Sigmoid colon (tissue), 7 donors: ENCODE results near the gene ZSCAN2. TPM values are rescaled to one million over a fixed set of nuclear protein-coding genes. Genes with fewer than 3 reads are reported as not detected.

Experiments
- DNase-seq: peaks from one replicate; pipeline ENCODE4 v3.0.0-alpha.2; 2019
- H3K27ac ChIP-seq, 4 donors: fragments of 200-600 bp; sonication (generic); one replicate each; pipeline ENCODE4 v1.5.1; 2016 to 2019; ENCODE audit warnings: mild to moderate bottlenecking in 1 of 4
- H3K27me3 ChIP-seq, 3 donors: fragments of 200-600 bp; sonication (generic); one replicate each; pipeline ENCODE4 v1.5.1; 2019; ENCODE audit warnings: mild to moderate bottlenecking in 1 of 3
- H3K36me3 ChIP-seq, 4 donors: fragments of 200-600 bp; sonication (generic); one replicate each; pipeline ENCODE4 v1.5.1; 2016 to 2019
- H3K4me1 ChIP-seq, 4 donors: fragments of 200-600 bp; sonication (generic); one replicate each; pipeline ENCODE4 v1.5.1; 2017 to 2019
- H3K4me3 ChIP-seq, 4 donors: fragments of 200-600 bp; sonication (generic); one replicate each; pipeline ENCODE4 v1.5.1; 2017 to 2019; ENCODE audit warnings: mild to moderate bottlenecking in 2 of 4, moderate library complexity in 1 of 4
- H3K9me3 ChIP-seq, 4 donors: fragments of 200-600 bp in 3 of 4; sonication (generic) in 3 of 4; one replicate each; pipeline versions ENCODE4 v1.5.1 to v1.6.1; 2013 to 2019
- EP300 ChIP-seq, 4 donors: sonication (generic); formaldehyde crosslinking; IDR thresholded peaks; one replicate each; pipeline ENCODE4 v1.6.1; 2017; ENCODE audit warnings: antibody characterized with exemption in 4 of 4
- POLR2A ChIP-seq, 2 donors: fragments of 450-650 bp; IDR thresholded peaks; one replicate each; pipeline ENCODE4 v1.6.1; 2016; ENCODE audit warnings: antibody characterized with exemption in 2 of 2, mild to moderate bottlenecking in 2 of 2, moderate library complexity in 2 of 2
- POLR2AphosphoS5 ChIP-seq, 4 donors: sonication (generic); formaldehyde crosslinking; IDR thresholded peaks; one replicate each; pipeline ENCODE4 v1.6.1; 2017; ENCODE audit warnings: antibody characterized with exemption in 4 of 4
- WGBS, 2 donors: extraction: QIAGEN DNeasy Blood & Tissue Kit; methylation state at CpG; one replicate each; pipeline ENCODE4 v1.1.7; 2013; 5-methylcytosine and 5-hydroxymethylcytosine counted together
- intact Hi-C: fragments of 100-400 bp; cut with DNase I; formaldehyde crosslinking; loops from one replicate; pipeline ENCODE4 v1.15.1; 2023
- polyA plus RNA-seq, 3 donors: library from polyadenylated mRNA; stranded (reverse); fragments of 200-250 nt; gene quantifications; one replicate each; pipeline ENCODE4 v1.2.3, GENCODE V29; 2013
- total RNA-seq, 4 donors: library from RNA; depleted of rRNA; stranded (reverse); fragments of >200 nt; gene quantifications; one replicate each; pipeline ENCODE4 v1.1.0, GENCODE V29; 2016
- TF ChIP-seq, protein P1 (sequence below), 4 experiments: fragments of 450-650 bp in 3 of 4; fragments of 200-600 bp in 1 of 4; IDR thresholded peaks; one replicate each; pipeline ENCODE4 v1.5.1; 2016 to 2019; ENCODE audit warnings: antibody characterized with exemption in 4 of 4, mild to moderate bottlenecking in 3 of 4, moderate library complexity in 2 of 4
- donor health status: healthy with polysubstance abuse.
- donor health status: Bipolar disorder and iron deficiency.
- donor health status: healthy.

The ZSCAN2 gene
- total and polyA plus RNA-seq, 7 donors: 2.4 to 17.0 (median 5.4) TPM

DNA sequence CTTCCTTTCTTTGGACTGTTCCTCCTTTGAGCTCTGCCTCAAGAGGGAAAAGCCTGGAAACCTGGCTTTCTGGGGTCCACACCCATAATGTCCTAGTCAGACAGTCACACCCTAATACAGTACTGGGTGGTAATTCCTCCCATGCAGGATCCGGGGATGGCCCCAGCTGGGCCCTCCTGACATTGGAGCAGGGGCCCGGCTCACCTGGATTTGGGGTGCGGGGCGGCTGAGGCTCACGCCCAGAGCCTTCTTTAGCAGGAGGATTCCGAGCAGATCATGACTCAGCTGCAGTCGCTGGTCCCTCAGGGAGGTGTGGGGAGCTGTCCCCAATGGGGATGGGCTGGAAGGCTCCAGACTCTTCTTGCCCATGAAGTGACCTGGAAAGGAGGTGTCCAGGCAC, 56.2 kb downstream of the ZSCAN2 start:
- Histone ChIP-seq H3K4me3 (no peak overlapping the region), H3K27ac (no peak overlapping the region), H3K4me1 (peaks cover 0 to 46% (median 33%) of the 10 kb centered on the region in 4 donors), H3K9me3 (no peaks in the 10 kb centered on the region), H3K36me3 (peaks cover 0 to 8% (median 2%) of the 10 kb centered on the region in 4 donors), H3K27me3 (no peaks in the 10 kb centered on the region)
- intact Hi-C loops: loop anchor here (2.0 to 5.0 kb wide), 3 partner anchors 45 to 220 kb away; no protein-coding TSS in a partner anchor
- DNase-seq: no peak
- TF ChIP-seq POLR2A (IDR thresholded peaks at IDR 0.05): no peak
- no peak for TF ChIP-seq POLR2AphosphoS5 (IDR thresholded peaks at IDR 0.05)
- no peak for TF ChIP-seq EP300 (IDR thresholded peaks at IDR 0.05)
- TF ChIP-seq, protein P1, sequence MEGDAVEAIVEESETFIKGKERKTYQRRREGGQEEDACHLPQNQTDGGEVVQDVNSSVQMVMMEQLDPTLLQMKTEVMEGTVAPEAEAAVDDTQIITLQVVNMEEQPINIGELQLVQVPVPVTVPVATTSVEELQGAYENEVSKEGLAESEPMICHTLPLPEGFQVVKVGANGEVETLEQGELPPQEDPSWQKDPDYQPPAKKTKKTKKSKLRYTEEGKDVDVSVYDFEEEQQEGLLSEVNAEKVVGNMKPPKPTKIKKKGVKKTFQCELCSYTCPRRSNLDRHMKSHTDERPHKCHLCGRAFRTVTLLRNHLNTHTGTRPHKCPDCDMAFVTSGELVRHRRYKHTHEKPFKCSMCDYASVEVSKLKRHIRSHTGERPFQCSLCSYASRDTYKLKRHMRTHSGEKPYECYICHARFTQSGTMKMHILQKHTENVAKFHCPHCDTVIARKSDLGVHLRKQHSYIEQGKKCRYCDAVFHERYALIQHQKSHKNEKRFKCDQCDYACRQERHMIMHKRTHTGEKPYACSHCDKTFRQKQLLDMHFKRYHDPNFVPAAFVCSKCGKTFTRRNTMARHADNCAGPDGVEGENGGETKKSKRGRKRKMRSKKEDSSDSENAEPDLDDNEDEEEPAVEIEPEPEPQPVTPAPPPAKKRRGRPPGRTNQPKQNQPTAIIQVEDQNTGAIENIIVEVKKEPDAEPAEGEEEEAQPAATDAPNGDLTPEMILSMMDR (IDR thresholded peaks at IDR 0.05): no peak
- 89 to 94% methylated on average over 7 of the region's 7 CpGs for WGBS, 2 donors

DNA sequence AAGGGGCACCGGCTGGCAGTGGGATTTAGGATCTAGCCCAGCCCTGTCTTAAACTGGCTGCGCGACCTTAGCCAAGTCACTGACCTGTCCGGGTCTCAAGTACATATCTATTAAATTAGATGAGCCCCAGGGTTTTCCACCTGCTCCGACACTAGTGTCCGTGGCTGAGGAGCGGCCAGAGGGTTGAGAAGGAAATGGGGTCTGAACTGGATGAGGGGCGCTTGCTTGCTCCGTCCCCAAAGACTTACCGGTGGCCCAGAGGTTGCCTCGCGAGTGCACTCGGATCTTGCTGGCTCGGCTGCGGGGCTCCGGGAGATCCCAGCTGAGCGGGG, 56.9 kb downstream of the ZSCAN2 start:
- intact Hi-C loops: loop anchor here (2.0 to 5.0 kb wide), 5 partner anchors 45 to 269 kb away; no protein-coding TSS in a partner anchor
- no peak for TF ChIP-seq POLR2AphosphoS5 (IDR thresholded peaks at IDR 0.05)
- TF ChIP-seq EP300 (IDR thresholded peaks at IDR 0.05): no peak
- TF ChIP-seq, protein P1 (IDR thresholded peaks at IDR 0.05): no peak
- no peak for TF ChIP-seq POLR2A (IDR thresholded peaks at IDR 0.05)
- Histone ChIP-seq H3K4me1 (peaks cover 0 to 41% (median 26%) of the 10 kb centered on the region in 4 donors), H3K36me3 (peaks cover 0 to under 1% (median 0%) of the 10 kb centered on the region in 4 donors), H3K4me3 (peak overlapping the region; percentile 35 to 76 (median 66)), H3K27ac (peak overlapping the region; percentile 87 to 92 (median 90)), H3K27me3 (no peaks in the 10 kb centered on the region), H3K9me3 (no peaks in the 10 kb centered on the region)
- 18 to 23% methylated on average over 17 of the region's 17 CpGs for WGBS, 2 donors
- DNase-seq: peak; percentile 75

DNA sequence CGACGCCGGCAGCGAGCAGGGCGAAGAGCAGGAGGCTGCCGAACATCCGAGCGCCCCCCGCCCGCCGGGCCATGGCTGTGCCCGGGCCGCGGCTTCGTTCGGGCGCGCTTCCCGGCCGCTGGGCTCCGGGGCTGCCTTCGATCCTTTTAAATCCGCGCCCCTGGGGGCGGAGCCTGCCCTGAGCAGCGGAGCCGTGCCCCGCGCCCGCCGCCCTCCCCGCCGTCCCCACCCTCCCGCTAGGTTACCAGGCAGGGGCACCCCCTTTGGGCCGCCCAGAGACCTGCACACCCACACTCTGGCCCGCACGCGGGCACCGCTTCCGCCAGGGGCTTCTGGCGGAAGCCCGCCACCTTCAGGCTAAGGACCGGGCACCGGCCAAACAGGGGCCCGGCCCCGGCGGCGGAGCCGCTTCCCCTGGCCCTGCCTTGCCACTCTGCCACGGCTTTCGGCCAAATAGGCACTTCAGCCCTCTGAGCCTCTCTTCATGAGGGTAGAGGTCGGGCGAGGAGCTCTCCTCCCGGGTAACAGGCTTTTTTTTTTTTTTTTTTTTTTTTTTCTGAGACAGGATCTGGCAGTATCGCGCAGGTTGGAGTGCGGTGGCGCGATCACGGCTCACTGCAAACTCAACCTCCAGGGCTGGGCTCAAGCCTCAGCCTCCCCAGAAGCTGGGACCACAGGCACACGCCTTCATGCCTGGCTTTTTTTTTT, 57.4 kb downstream of the ZSCAN2 start, which contains the start of gene NMB:
TSS of gene NMB (minus strand) at position 120 of the 708 bp plus-strand sequence. CDS start at position 73, 47 bp downstream.
- peak within 1 kb of the TSS; percentile 35 to 76 (median 66) for H3K4me3 ChIP-seq
- 1% methylated on average over 61 of the region's 61 CpGs for WGBS, 2 donors
- intact Hi-C loops: loop anchor here (2.0 to 5.0 kb wide), 4 partner anchors 44 to 269 kb away; no protein-coding TSS in a partner anchor
- no peaks in the 10 kb centered on the region for H3K9me3 ChIP-seq
- H3K27ac ChIP-seq: peak within 1 kb of the TSS; percentile 87 to 92 (median 90)
- no peaks in the 10 kb centered on the region for H3K27me3 ChIP-seq
- no peaks in the 10 kb centered on the region for H3K36me3 ChIP-seq
- DNase-seq: peak; percentile 89
- TF ChIP-seq POLR2AphosphoS5 (IDR thresholded peaks at IDR 0.05) (peak in 3 of 4 donors; percentile 5 to 29 (median 20)), POLR2A (IDR thresholded peaks at IDR 0.05) (no peak)
- TF ChIP-seq, protein P1 (IDR thresholded peaks at IDR 0.05): peak; percentile 19 to 67 (median 38)
- peaks cover 0 to 36% (median 21%) of the 10 kb centered on the region in 4 donors for H3K4me1 ChIP-seq

DNA sequence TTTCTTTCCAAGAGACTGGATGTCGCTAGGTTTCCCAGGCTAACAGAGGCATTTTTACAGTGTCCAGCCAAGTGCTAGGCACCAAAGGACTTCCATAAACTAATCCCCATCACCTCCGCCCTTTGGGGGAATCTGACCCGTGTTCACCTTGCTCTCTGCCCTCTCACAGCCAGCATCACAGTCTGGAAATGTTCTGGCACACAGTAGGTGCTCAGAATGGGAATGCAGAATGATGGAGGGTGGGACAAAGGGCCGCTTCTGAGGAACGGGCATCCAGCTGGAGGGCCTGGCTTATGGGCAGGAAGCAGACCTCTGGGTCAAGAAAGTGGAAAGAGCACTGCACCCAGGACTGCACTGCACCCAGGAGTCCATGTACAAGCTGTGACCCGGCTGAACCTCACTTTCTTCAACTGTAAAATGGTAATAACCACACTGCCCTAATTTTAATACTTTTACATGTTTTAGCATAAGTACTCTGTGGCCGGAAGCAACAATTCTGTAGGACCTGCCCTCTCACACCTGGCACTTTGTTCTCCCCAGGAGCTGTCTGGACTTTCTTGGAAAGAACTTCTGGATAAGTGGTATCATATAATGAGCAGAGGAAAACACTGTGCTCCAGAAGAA, 58.1 kb downstream of the ZSCAN2 start:
- H3K9me3 ChIP-seq: no peaks in the 10 kb centered on the region
- WGBS, 2 donors: 24 to 53% methylated on average over 7 of the region's 7 CpGs
- DNase-seq: no peak
- peak overlapping the region; percentile 35 to 76 (median 66) for H3K4me3 ChIP-seq
- intact Hi-C loops: loop anchor here (2.0 to 5.0 kb wide), 4 partner anchors 43 to 268 kb away; no protein-coding TSS in a partner anchor
- H3K4me1 ChIP-seq: peaks cover 0 to 30% (median 16%) of the 10 kb centered on the region in 4 donors
- H3K27me3 ChIP-seq: no peaks in the 10 kb centered on the region
- TF ChIP-seq EP300 (IDR thresholded peaks at IDR 0.05): no peak
- TF ChIP-seq POLR2A (IDR thresholded peaks at IDR 0.05): no peak
- TF ChIP-seq POLR2AphosphoS5 (IDR thresholded peaks at IDR 0.05): no peak
- TF ChIP-seq, protein P1 (IDR thresholded peaks at IDR 0.05): no peak
- no peaks in the 10 kb centered on the region for H3K36me3 ChIP-seq
- peak overlapping the region; percentile 87 to 92 (median 90) for H3K27ac ChIP-seq
